Natural killer cell (primary cell): ENCODE data around the gene THSD8. TPM values are rescaled to one million over a fixed set of nuclear protein-coding genes. Genes with fewer than 3 reads are reported as not detected.
A peak's percentile ranks its signal among the peaks of the same experiment; 100 is the strongest.

Source experiments
- ATAC-seq, 3 donors: fragments of 150-1000 bp in 2 of 3; fragments of 200-7000 bp in 1 of 3; cut with Tn5 transposase; 1 replicate in 1 of 3; 2 replicates in 2 of 3; pipeline ENCODE4 v1.10.0; 2021; ENCODE audit warnings: mild to moderate bottlenecking in 2 of 3, moderate library complexity in 2 of 3
- DNase-seq, 2 donors: peaks; one replicate each; pipeline versions ENCODE4 v3.0.0 to v3.0.0-alpha.2; 2013 to 2021; ENCODE audit warnings: mixed read lengths in 1 of 2
- H3K27ac ChIP-seq: one replicate; pipeline ENCODE4 v1.5.1; 2013; ENCODE audit warnings: mild to moderate bottlenecking, low read length
- H3K27me3 ChIP-seq: one replicate; pipeline ENCODE4 v1.6.1; 2013; ENCODE audit warnings: low read length; ENCODE audit not compliant: control insufficient read depth, insufficient read depth
- H3K36me3 ChIP-seq: one replicate; pipeline ENCODE4 v1.6.1; 2013; ENCODE audit warnings: low read length; ENCODE audit not compliant: control insufficient read depth, insufficient read depth
- H3K4me1 ChIP-seq: one replicate; pipeline ENCODE4 v1.6.1; 2013; ENCODE audit warnings: low read length; ENCODE audit not compliant: control insufficient read depth, insufficient read depth
- H3K4me3 ChIP-seq: one replicate; pipeline ENCODE4 v1.5.1; 2013; ENCODE audit warnings: low read length
- H3K9me3 ChIP-seq: one replicate; pipeline ENCODE4 v1.6.1; 2013; ENCODE audit warnings: low read length; ENCODE audit not compliant: control insufficient read depth, insufficient read depth
- H3K27ac Mint-ChIP-seq, 2 donors: one replicate each; pipeline ENCODE4 v1.8.0; 2022; ENCODE audit warnings: mild to moderate bottlenecking in 2 of 2, mixed read lengths in 2 of 2, moderate library complexity in 1 of 2
- H3K27me3 Mint-ChIP-seq, 2 donors: one replicate each; pipeline ENCODE4 v1.8.0; 2022; ENCODE audit warnings: low read depth in 2 of 2, mixed read lengths in 2 of 2
- H3K36me3 Mint-ChIP-seq: one replicate; pipeline ENCODE4 v1.8.0; 2022; ENCODE audit warnings: mixed read lengths
- H3K4me1 Mint-ChIP-seq, 2 donors: one replicate each; pipeline ENCODE4 v1.8.0; 2022; ENCODE audit warnings: mixed read lengths in 2 of 2
- H3K4me3 Mint-ChIP-seq: one replicate; pipeline ENCODE4 v1.8.0; 2022; ENCODE audit warnings: mild to moderate bottlenecking, moderate library complexity, mixed read lengths
- H3K9me3 Mint-ChIP-seq, 2 donors: one replicate each; pipeline ENCODE4 v1.8.0; 2022; ENCODE audit warnings: mixed read lengths in 2 of 2
- CTCF ChIP-seq: fragments of 200-600 bp; IDR thresholded peaks from one replicate; pipeline ENCODE4 v1.8.0; 2022; ENCODE audit warnings: antibody characterized with exemption
- WGBS: methylation state at CpG from one replicate; pipeline ENCODE4 v1.1.7; 2013; ENCODE audit warnings: missing lambda C conversion rate; ENCODE audit not compliant: insufficient coverage; 5-methylcytosine and 5-hydroxymethylcytosine counted together
- intact Hi-C: fragments of 100-400 bp; cut with micrococcal nuclease; formaldehyde crosslinking; loops from one replicate; pipeline ENCODE4 v1.14.2; 2022
- total RNA-seq, 4 donors: library from RNA; stranded (reverse); fragments of 120-200 nt in 1 of 4; gene quantifications; one replicate each; pipeline versions ENCODE4 v1.2.3 to v1.2.4, GENCODE V29; 2013 to 2022

Gene THSD8
- total RNA-seq, 3 donors from 2014 or later (not counting 1 experiment from before 2014, with no cell fraction given): 1.7 to 2.8 (median 2.2) TPM

GRCh38 chr19:12847159-12848139 lies 45.6 kb downstream of the THSD8 start:
- H3K27me3 ChIP-seq: peaks cover 13% of the 10 kb centered on the region
- DNase-seq (peak; percentile 85 to 88), ATAC-seq (peak; percentile 96 to 99 (median 98))
- no peak overlapping the region for H3K4me3 ChIP-seq
- no peak overlapping the region for H3K27ac ChIP-seq
- H3K27ac Mint-ChIP-seq: peak overlapping the region in 1 of 2 donors; percentile 69
- intact Hi-C loops: loop anchor here (1.0 to 2.0 kb wide), 3 partner anchors 81 to 283 kb away; no protein-coding TSS in a partner anchor
- peak; percentile 100 for TF ChIP-seq CTCF
- WGBS: 10% methylated on average over 69 of the region's 69 CpGs
- peaks cover 7 to 12% of the 10 kb centered on the region in 2 donors for H3K27me3 Mint-ChIP-seq
- no peaks in the 10 kb centered on the region for H3K9me3 Mint-ChIP-seq
- H3K36me3 Mint-ChIP-seq: no peaks in the 10 kb centered on the region
- H3K36me3 ChIP-seq: no peaks in the 10 kb centered on the region
- H3K4me1 Mint-ChIP-seq: peaks cover 6 to 7% of the 10 kb centered on the region in 2 donors
- peaks cover 11% of the 10 kb centered on the region for H3K4me1 ChIP-seq
- H3K9me3 ChIP-seq: no peaks in the 10 kb centered on the region
- no peak overlapping the region for H3K4me3 Mint-ChIP-seq

Other genes with a start within 250 kb of the THSD8 start
- 10 to 100 TPM; 12.0 to 21.4 (median 20.9) TPM for gene ZNF490, start 191.3 kb upstream of the THSD8 start, total RNA-seq
- 10 to 100 TPM; 52.6 to 62.0 (median 56.5) TPM for gene ZNF791, start 191.1 kb upstream of the THSD8 start, total RNA-seq
- 100 to 1,000 TPM; 107 to 118 (median 112) TPM for gene MAN2B1, start 135.3 kb upstream of the THSD8 start, total RNA-seq
- 10 to 100 TPM; 17.0 to 25.8 (median 25.1) TPM for gene WDR83, start 135.3 kb upstream of the THSD8 start, total RNA-seq
- gene DHPS, start 120.2 kb upstream of the THSD8 start, total RNA-seq: 100 to 1,000 TPM; 143 to 193 (median 145) TPM
- not detected for gene GNG14, start 114.1 kb upstream of the THSD8 start, total RNA-seq
- 1 to 10 TPM; 2.2 to 3.2 (median 2.9) TPM for gene FBXW9, start 105.4 kb upstream of the THSD8 start, total RNA-seq
- 10 to 100 TPM; 56.8 to 66.6 (median 58.2) TPM for gene TNPO2, start 78.1 kb upstream of the THSD8 start, total RNA-seq
- gene TRIR, start 67.4 kb upstream of the THSD8 start, total RNA-seq: 100 to 1,000 TPM; 217 to 228 (median 219) TPM
- 10 to 100 TPM; 42.2 to 51.3 (median 44.2) TPM for gene GET3, start 64.6 kb upstream of the THSD8 start, total RNA-seq
- not detected for gene BEST2, start 50.3 kb upstream of the THSD8 start, total RNA-seq
- 10 to 100 TPM; 13.3 to 15.3 (median 13.9) TPM for gene HOOK2, start 26.5 kb upstream of the THSD8 start, total RNA-seq
- 100 to 1,000 TPM; 781 to 903 (median 859) TPM for gene JUNB, start 10.6 kb upstream of the THSD8 start, total RNA-seq
- gene PRDX2, start 269 bp upstream of the THSD8 start, total RNA-seq: 10 to 100 TPM; 28.8 to 67.1 (median 66.9) TPM
- gene RNASEH2A, start 4.5 kb downstream of the THSD8 start, total RNA-seq: 1 to 10 TPM; 6.6 to 8.7 (median 7.4) TPM
- not detected for gene RTBDN, start 32.5 kb downstream of the THSD8 start, total RNA-seq
- under 1 TPM in 2 of 3 donors, not detected in 1; 0.07 to 0.88 TPM for gene MAST1, start 36.4 kb downstream of the THSD8 start, total RNA-seq
- 10 to 100 TPM; 28.3 to 31.7 (median 31.2) TPM for gene DNASE2, start 79.4 kb downstream of the THSD8 start, total RNA-seq
- gene KLF1, start 85.1 kb downstream of the THSD8 start, total RNA-seq: not detected
- 10 to 100 TPM; 35.9 to 41.7 (median 36.3) TPM for gene GCDH, start 89.1 kb downstream of the THSD8 start, total RNA-seq
- 1 to 10 TPM in 1 of 3 donors, under 1 TPM in 2; 0.88 to 2.2 (median 0.92) TPM for gene SYCE2, start 117.2 kb downstream of the THSD8 start, total RNA-seq
- 10 to 100 TPM; 29.3 to 34.5 (median 32.0) TPM for gene FARSA, start 131.6 kb downstream of the THSD8 start, total RNA-seq
- 100 to 1,000 TPM; 588 to 813 (median 763) TPM for gene CALR, start 136.5 kb downstream of the THSD8 start, total RNA-seq
- gene RAD23A, start 143.8 kb downstream of the THSD8 start, total RNA-seq: 10 to 100 TPM; 79.2 to 81.2 (median 80.3) TPM
- 1 to 10 TPM; 5.3 to 7.1 (median 5.7) TPM for gene GADD45GIP1, start 155.2 kb downstream of the THSD8 start, total RNA-seq
- gene DAND5, start 167.5 kb downstream of the THSD8 start, total RNA-seq: not detected
- 1 to 10 TPM in 2 of 3 donors, under 1 TPM in 1; 0.61 to 2.1 (median 1.3) TPM for gene NFIX, start 193.4 kb downstream of the THSD8 start, total RNA-seq